Islet of Langerhans (tissue), 1 donor: ENCODE data around the gene TANK.
"Not testable (repeated sequence)": the region's sequence is repeated elsewhere in the genome, so short reads cannot be mapped to it uniquely, and the experiment has no call there.

Experiments
- FAIRE-seq: peaks from one replicate; lab custom pipeline; 2011; peaks lifted over from hg19 to GRCh38; lab: Jason Lieb, UNC

Gene TANK

DNA sequence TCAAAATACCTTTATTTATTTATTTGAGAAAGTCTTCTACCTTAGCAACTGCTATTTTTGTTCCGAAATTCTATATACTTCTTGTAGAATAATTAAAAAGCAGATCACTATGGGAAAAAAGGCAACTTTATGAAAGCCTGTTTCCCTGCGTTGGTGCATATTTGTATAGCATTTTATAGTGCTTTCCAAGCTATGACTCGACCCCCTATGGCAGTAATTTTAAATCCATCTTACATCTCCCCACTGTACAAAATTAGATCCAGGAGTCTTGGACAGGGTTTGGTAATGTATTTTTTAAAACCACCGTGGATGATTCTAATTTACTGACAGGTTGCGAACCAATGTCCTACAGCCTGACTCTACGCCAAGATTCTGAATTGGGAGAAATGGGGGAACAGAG, 10.1 kb downstream of the TANK start:
- no peak for FAIRE-seq

DNA sequence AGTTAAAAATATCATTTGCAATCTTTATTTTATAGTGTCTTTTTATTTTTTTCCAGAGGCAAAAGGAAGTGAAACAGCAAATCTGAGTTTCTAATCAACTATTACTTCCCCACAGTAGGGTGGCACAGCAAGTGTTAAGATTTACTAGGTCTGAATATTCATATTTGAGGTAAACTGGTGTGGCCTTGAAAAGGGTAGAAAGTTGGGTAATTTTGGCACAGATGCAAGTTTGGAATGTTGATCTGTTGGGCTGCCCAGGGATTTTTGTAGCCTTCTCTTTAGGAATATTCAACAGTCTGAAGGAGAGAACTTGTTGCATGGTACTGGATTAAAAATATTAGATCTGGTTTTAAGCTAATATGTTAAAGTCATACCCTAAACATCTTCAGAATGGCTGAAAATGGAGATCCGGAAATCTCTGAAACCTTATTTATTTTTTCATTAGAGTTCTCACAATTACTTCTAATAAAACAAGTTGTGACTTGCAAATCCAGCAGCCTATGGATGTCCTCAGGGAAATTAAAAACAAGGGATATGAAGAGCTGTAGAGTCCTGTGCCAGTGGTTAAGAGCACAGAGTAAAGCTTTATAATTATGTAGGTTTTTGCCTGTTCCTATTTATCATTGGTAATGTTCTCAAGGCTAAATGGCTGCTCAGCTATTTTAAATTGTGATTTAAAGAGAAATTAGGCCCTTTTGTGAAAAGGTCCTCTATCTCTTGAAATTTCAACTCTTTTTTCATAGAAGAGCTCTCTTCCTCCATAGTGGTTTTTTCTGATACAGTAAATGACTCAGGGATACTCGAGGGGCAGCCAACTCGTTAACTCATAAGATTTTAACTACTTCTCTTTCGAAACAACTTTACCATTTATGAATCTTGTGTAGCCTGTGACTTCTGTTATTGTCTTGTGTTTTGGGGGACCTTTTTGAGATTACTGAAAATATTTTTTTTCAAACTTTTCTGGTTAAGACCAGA, 11.0 kb downstream of the TANK start:
- no peak for FAIRE-seq

DNA sequence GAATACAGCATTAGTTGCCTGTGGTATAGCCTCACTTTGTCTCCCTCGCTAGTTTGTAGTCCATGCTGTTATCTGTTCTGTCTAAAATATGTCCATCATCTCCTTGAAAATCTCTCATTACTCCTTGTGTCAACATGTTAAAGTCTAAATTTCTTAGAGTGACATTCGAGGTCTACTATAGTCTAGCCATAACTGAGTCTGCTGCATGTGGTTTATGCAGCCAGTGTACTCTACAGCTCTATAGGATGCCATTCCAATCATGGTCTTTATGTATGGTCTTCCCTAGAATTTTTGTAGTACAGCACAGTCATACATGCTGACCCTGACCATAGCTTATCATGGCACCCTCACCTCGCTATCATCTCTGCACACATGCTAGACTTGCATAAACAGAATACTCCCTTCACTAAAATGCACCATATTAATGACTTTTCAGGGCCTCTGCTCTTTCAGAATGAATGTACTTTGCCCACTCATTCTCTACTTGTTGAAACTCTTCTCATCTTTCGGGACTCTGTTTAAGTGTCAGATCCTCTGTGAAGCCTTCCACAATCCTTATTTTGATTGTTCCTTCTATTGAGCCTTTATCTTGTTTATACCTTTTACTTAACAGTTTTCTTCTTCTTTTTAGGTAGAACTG, 12.8 kb downstream of the TANK start:
- no peak for FAIRE-seq

DNA sequence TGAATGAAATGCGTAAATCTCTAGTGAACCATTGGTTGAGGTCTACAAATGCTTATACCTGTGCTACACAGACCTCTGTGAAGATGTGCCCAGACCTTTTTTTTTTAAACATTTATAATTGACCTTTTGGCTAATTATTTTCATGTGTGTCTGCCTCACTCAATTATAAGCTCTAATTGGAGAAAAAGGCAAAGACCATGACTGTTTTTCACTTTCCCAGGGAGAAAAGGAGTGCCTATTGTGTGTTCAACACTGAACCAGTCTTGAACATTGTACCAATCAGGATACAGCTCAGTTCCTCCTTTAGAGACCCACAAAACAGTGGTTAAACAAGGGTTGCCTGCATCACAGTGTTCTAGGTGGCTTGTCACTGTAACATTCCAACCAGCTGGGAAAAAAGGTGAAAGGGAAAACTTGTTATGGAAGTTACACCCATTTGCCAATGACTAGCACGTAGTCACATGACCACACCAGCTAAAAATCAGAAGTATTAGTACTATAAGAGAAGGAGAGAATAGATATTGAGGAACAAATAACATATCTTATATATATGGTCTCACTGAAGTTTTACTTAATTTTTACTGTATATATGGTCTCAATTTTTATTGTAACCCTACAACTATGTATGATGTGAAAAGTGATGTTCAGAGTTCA, 13.4 kb downstream of the TANK start:
- no peak for FAIRE-seq

DNA sequence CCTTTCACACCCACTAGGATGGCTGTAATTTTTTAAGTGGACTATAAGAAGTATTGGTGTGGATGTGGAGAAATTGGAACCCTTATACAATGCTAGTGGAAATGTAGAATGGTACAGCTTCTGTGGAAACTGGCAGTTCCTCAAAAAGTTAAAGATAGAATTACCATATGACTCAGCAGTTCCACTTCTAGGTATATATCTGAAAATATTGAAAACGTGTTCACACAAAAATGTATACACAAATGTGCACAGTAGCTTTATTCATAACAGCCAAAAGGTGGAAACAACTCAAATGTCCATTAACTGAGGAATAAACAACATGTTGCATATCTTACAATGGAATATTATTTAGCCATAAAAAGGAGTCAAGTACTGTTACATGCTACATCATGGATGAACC, 17.7 kb downstream of the TANK start:
- peak; percentile 24 for FAIRE-seq

DNA sequence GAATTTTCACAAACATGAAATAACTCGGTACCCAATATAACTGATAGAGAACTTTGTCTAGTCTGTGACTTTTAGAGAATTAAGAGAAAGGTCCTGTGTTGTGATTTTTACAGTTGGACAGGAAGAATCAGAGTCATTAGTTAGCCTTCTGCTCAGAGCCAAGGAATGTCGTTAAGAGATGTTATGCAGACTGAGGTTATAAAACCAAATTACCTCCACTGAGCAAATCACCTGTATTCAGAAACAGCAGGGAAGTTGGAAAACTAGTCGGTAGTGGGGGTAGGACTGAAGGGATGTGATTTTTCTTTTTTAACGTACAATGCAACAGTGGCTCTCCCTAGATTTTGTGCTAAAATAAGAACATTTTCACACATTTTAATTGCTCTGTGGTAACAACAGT, 18.5 kb downstream of the TANK start:
- FAIRE-seq = no peak

DNA sequence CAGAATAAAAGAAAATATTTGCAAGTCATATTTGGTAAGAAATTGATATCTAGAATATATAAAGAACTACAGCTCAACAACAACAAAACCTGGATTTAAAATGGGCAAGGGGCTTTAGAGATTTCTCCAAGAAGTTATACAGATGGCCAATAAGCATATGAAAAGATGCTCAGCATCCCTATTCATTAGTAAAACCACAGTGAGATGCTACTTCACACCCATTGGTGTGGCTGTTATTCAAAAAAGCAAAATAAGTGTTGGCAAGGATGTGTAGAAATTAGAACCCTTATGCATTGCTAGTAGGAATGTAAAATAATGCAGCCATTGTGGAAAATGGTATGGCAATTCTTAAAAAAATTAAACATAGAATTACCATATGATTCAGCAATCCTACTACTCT, 29.8 kb downstream of the TANK start:
- FAIRE-seq = no peak

DNA sequence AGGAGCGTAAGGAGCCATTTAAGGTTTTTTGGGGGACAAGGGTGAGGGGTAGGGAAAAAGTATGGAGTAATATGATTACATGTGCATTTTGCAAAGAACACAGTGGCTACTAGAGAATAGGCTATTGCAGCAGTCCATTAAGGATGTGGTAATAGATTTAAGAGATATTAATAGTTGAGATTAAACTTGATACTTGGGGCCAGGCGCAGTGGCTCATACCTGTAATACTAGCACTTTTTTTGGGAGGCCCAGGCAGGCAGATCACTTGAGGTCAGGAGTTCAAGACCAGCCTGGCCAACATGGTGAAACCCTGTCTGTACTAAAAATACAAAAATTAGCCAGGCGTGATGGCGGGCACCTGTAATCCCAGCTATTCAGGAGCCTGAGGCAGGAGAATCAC, 35.4 kb downstream of the TANK start:
- FAIRE-seq = not testable (repeated sequence)

DNA sequence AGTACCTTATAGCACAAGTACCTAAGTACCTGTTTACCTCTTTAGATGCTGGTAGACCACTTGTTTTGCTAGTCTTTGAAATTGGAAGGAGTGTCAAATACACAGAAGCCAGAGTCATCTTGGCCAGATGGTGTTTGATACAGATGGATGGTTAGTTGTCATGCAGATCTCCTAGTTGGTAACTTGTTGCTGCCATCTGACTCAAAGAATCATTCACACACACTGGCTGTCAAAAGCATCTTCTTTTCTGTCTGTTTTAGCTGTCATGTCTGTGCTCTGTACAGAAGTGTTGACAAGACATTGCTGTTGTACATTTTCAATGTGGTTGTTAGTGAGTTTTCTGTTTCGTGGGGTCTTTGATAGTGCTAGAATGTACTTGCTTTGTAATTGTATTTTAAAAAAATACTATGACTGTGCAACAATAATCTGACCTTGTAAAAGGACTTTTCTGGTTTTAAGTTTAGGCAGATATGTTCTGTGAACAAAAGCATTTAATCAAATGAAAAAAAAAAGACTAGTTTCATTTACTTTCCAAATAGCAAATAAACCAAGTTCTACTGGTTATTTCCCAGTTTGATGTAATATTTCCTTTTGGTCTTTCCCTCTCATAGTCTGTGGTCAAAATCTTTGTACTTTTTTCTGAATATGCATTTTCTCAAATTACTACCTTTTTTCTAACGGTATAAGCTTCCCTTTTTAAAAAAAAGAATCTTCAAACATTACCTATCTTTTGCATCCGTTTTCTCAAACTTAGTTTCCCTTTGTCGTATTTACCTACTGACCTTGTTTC, 39.9 kb downstream of the TANK start:
- FAIRE-seq = no peak

DNA sequence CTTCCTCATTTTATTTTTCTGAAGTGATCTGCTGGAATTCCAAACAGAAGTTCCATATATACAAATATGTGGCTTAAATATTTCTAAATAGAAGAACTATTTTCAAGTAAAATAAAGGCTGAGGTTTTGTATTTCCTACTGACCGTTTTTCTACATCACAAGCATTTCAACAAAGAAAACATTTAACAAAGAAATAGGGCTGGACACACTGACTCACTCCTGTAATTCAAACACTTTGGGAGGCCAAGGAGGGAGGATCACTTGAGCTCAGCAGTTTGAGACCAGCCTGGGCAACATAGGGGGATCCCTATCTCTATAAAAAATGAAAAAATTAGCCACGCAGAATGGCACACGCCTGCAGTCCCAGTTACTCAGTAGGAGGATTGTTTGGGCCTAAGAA, 44.6 kb downstream of the TANK start:
- no peak for FAIRE-seq

DNA sequence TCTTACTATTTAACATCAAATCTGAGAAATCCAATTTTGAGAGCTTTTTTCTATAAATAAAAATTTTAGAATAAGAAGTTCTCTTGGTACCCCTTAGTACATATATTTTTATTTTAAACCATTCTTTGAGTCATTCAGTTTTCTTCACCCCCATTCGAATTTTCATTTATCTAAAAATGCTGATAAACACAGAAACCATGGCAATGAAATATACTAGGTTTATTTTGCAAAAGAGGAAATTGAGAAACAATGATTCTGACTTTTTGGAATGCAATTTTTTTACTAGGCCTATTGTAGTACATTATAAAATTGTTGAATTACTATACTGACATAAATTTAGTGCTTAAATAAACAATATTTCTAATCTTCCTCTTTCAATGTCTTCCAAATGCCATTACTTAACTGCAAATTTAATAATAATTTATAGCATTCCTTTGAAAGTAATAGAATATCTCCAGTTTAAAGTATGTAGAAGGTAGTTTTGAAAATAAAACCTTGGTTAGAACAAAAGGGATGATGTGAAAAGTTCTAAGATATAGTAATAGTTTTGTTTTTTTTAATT, 46.3 kb downstream of the TANK start:
- FAIRE-seq = peak; percentile 91

DNA sequence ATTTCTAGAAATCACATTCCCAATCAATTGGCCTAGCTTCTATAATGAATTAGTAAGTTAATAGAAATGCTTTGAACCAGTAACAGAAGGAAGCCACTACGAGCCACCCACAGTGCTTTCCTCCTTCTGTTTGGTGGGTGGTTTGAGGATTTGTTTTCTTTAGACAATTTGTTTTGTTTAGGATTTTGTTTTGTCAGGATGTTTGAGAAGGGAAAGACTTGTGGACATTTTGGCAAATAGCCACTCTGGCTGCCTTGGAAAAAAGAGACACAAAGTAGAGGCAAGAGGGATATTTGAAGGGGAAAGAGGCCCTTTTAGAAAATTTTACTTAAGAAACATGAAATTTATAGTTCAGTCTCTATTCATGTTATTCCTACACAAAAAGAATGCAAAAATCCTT, 47.7 kb downstream of the TANK start:
- FAIRE-seq = no peak

DNA sequence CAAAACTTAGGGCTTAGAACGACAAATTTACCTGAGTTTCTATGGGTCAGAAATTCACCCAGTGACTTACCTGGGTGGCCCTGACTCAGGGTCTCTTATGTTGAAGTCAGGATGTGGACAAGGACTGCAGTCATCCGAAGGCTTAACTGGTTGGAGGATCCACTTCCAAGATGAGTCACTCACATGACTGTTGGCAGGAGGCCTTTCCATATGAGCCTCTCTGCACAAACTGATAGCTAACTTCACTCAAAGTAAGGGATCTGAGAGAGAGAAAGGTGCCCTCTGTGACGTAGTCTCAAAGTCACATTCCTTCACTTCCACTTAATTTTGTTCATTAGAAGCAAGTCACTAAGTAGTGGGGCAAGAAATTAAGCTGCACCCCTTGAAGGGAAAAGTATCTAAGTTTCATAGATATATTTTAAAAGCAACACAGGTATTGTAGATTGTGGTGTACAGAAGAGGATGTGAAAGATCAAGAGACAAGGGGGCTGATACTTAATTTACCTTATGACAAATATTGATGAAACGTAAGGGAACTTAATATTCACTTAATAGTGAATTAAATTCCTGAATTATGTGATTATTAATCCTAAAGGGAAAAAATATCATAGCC, 48.4 kb downstream of the TANK start:
- no peak for FAIRE-seq

DNA sequence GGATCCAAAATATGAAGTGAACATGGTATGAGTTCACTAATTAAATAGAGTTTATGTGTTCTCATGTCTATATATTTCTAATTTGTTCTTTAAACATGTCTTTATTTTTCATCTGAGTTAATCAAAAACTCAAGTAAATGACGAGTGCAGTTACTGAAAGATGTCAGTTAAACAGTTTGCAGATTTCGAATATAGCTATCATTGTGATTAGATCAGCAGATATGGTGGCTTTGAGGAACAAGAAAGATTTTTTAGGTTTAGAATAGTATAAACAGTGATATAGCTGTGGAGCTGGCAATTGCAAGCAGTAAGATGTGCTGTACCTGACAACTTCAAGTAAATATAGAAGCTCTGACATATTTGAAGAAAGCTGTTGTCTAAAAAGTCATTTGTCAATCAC, 49.7 kb downstream of the TANK start:
- FAIRE-seq = no peak

DNA sequence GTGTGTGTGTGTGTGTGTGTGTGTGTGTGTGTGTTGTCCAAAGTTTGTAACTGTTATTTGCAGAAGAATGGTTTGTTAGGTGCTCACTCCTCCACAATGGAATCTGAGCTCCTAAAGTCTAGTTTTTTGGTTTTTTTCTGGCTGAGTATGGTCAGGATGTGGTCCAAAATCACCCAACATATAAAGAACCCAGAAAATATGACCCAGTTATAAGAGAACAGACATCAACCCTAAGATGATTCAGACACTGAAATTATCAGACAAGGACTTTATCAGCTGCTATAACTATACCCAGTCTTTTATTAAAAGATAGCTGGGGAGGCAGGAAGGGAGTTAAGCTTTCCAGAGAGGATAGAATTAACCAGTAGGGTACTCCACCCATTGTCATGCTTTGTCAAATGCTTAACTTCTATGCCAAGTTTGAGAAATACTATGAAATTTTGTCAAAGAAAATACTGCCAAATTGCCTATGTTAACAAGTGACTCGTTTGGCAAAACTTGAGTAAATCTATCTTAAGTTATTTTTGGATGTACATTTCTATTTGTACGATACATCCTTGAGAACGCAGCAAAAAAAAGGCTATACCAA, 57.5 kb downstream of the TANK start:
- no peak for FAIRE-seq

DNA sequence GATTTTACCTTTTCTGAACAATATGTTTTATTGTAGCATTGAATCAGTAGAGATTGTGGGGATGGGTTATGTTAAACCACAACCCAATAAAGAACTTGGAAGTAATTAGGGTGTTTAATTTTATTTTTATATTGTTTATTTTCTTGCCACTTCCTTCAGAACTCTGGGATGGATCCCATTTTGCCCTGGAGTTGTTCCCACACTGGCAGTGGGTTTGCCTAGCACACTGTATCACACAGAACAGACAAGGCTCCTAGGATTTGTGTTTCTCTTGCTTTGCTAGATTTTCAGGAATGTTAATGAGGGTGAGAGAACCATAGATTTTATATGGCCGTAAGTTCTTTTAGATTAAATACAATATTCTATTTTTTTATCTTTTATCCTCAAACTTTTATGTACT, 59.0 kb downstream of the TANK start:
- FAIRE-seq = no peak

DNA sequence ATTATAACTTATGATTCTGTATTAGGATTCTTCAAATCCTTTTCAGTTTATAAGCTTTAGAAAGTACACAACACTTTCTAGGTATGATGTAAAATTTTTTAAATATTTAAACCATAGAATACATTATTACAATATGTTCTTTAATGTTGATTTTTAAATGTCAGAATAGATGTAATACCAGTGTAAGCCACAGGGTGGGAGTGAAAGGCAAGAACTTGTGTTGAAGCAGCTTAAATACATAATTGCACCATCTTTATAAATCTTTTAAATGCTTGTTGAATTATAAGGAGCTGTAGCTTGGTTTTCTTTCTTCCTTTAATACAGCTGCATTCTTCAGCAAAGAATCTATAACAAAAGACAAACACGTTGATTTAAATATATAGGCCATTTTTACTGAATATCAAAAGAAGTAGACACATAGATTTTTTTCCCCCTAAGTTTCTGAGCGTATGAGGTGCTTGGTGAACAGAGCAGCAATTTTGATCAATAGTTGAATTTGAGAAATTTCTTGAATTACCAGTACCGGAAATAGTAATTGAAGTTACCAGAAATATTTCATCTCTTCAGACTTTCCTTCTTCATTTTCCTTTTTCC, 63.0 kb downstream of the TANK start:
- peak; percentile 99 for FAIRE-seq

DNA sequence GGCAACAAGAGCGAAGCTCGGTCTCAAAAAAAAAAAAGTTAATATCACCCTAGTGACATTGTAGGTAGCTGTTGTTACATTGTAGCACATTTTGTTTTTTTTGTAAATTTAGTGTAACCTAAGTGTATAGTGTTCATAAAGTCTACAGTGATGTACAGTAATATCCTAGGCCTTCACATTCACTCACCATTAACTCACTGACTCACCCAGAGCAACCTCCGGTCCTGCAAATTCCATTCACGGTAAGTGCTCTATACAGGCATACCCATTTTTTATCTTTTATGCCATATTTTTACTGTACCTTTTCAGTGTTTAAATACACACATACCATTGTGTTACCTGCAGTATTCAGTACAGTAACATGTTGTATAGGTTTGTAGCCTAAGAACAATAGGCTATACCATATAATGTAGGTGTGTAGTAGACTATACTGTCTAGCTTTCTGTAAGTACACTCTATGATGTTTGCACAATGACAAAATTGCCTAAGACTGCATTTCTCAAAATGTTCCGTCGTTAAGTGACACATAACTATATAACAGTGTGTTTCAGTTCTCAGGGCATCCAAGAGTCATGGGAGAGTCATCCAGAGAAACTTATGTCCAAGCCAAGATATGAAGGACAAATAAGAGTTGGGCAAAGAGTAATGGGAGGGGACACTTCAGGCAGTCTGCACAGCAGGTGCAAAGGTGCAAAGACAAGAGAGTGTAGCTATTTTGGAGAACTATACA, 68.4 kb downstream of the TANK start:
- no peak for FAIRE-seq

DNA sequence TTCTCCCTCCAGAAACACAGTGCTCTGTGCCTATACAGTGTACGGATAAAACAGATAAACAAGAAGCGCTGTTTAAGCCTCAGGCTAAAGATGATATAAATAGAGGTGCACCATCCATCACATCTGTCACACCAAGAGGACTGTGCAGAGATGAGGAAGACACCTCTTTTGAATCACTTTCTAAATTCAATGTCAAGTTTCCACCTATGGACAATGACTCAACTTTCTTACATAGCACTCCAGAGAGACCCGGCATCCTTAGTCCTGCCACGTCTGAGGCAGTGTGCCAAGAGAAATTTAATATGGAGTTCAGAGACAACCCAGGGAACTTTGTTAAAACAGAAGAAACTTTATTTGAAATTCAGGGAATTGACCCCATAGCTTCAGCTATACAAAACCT, 70.7 kb downstream of the TANK start:
- FAIRE-seq = no peak

DNA sequence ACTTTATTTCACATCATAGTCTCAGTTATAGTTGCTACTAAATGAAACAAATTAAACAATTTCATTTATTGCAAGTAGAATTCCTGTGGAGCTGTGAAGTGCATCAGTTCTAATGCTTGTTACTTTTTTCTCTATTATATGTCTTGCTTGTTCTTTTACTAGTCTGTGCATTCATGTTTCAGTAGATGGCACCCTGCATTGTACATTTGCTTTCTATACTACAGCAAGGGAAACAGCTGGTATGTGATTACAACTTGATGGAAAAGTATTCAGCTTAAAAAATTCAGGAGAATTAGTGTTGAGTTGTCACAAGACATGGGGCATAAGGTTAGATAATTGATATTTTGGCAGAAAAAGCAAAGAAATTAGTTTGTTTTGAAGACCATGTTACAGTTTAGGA, 72.3 kb downstream of the TANK start:
- FAIRE-seq = peak; percentile 24
